K562 (cell line): ENCODE measurements around the gene CNPY2. TPM values are rescaled to one million over a fixed set of nuclear protein-coding genes. Genes with fewer than 3 reads are reported as not detected.

Source experiments
- ATAC-seq: fragments of 200-7000 bp; cut with Tn5 transposase; 3 replicates; pipeline ENCODE4 v1.9.1; 2020; ENCODE audit warnings: moderate library complexity
- BruUV-seq: library from RNA; stranded (reverse); fragments of 400-500 nt; replicated peaks from 2 replicates; lab custom pipeline; 2021; lab: Mats Ljungman, UMichigan
- CTCF ChIA-PET: fragments of 300-600 bp; formaldehyde crosslinking; extraction: SDS; loops from one replicate; lab custom pipeline; 2021; ENCODE audit warnings: low intra/inter-chr PET ratio; lab: Yijun Ruan, JAX
- POLR2A ChIA-PET: fragments of 300-600, 350-650 bp; sonication (Branson Sonifier 250); formaldehyde crosslinking; extraction: SDS; loops from one replicate; lab custom pipeline; 2021; ENCODE audit warnings: antibody characterized with exemption, inconsistent platforms; lab: Yijun Ruan, JAX
- DNase-seq, 4 experiments: peaks; one replicate each; pipeline versions ENCODE4 v3.0.0 to v3.0.0-alpha.2; 2011 to 2018; ENCODE audit warnings: low spot score in 3 of 4, mixed read lengths in 3 of 4; ENCODE audit errors: extremely low read depth in 1 of 4
- FAIRE-seq: peaks from 2 replicates; lab custom pipeline; 2011; peaks lifted over from hg19 to GRCh38; lab: Jason Lieb, UNC
- H2AFZ ChIP-seq: 2 replicates; pipeline ENCODE4 v1.6.0; 2011; ENCODE audit warnings: low read depth, low read length, control low read depth, inconsistent platforms
- H3K27ac ChIP-seq: fragments of 200-600 bp; 3 replicates; pipeline ENCODE4 v1.8.0; 2011; ENCODE audit warnings: low read depth, mild to moderate bottlenecking, control low read depth, inconsistent platforms, low read length, moderate library complexity, mixed read lengths; ENCODE audit errors: extremely low read depth
- H3K27me3 ChIP-seq, 2 experiments: fragments of 300-600 bp in 1 of 2; 2 replicates in 1 of 2; 3 replicates in 1 of 2; pipeline versions ENCODE4 v1.6.0 to v1.8.0; 2011; ENCODE audit warnings: inconsistent platforms in 2 of 2, low read length in 2 of 2, mild to moderate bottlenecking in 1 of 2, mixed read lengths in 1 of 2, moderate library complexity in 1 of 2; ENCODE audit not compliant: control insufficient read depth in 2 of 2, insufficient read depth in 2 of 2
- H3K36me3 ChIP-seq: fragments of 300-600 bp; 3 replicates; pipeline ENCODE4 v1.8.0; 2011; ENCODE audit warnings: mild to moderate bottlenecking, low read length, inconsistent platforms; ENCODE audit not compliant: control insufficient read depth, insufficient read depth
- H3K4me1 ChIP-seq, 2 experiments: fragments of 200-600 bp in 1 of 2; replicated peaks in 1 of 2; 2 replicates in 1 of 2; 3 replicates in 1 of 2; pipeline versions ENCODE4 v1.5.1 to v1.8.0; 2011; ENCODE audit warnings: inconsistent platforms in 2 of 2, low read length in 2 of 2, mild to moderate bottlenecking in 1 of 2, mixed read lengths in 1 of 2, moderate library complexity in 1 of 2; ENCODE audit not compliant: control insufficient read depth in 2 of 2, insufficient read depth in 2 of 2
- H3K4me2 ChIP-seq: 2 replicates; pipeline ENCODE4 v1.6.1; 2011; ENCODE audit warnings: low read length, control low read depth, inconsistent platforms, mixed read lengths; ENCODE audit not compliant: insufficient read depth
- H3K4me3 ChIP-seq: fragments of 200-600 bp; sonication (generic), shearing (Covaris generic); 2 replicates; pipeline ENCODE4 v1.5.1; 2016; ENCODE audit warnings: control low read depth, inconsistent platforms
- H3K79me2 ChIP-seq: fragments of 200-600 bp; 3 replicates; pipeline ENCODE4 v1.8.0; 2011; ENCODE audit warnings: low read length, inconsistent platforms; ENCODE audit not compliant: control insufficient read depth, insufficient read depth
- H3K9ac ChIP-seq, 2 experiments: 2 replicates each; pipeline versions ENCODE4 v1.6.0 to v1.6.1; 2011; ENCODE audit warnings: low read depth in 2 of 2, low read length in 2 of 2, control low read depth in 1 of 2, inconsistent platforms in 1 of 2, mild to moderate bottlenecking in 1 of 2, mixed read lengths in 1 of 2; ENCODE audit not compliant: insufficient read depth in 1 of 2
- H3K9me1 ChIP-seq: one replicate; pipeline ENCODE4 v1.6.0; 2011; ENCODE audit warnings: inconsistent platforms, mild to moderate bottlenecking, low read length, moderate library complexity; ENCODE audit not compliant: control insufficient read depth, insufficient read depth
- H3K9me3 ChIP-seq: replicated peaks from 2 replicates; pipeline ENCODE4 v1.5.1; 2011; ENCODE audit warnings: low read depth, low read length, inconsistent platforms; ENCODE audit not compliant: control insufficient read depth, insufficient read depth
- H4K20me1 ChIP-seq: replicated peaks from 2 replicates; pipeline ENCODE4 v1.6.1; 2011; ENCODE audit warnings: low read length, inconsistent platforms, mixed read lengths; ENCODE audit not compliant: control insufficient read depth, insufficient read depth
- BCOR ChIP-seq: fragments of 450-650 bp; IDR thresholded peaks from 2 replicates; pipeline ENCODE4 v1.6.1; 2016
- BHLHE40 ChIP-seq: IDR thresholded peaks from 2 replicates; pipeline ENCODE4 v1.6.1; 2011; ENCODE audit warnings: low read length, improper control_type of control experiment
- BRF2 ChIP-seq: IDR thresholded peaks from 3 replicates; pipeline ENCODE4 v1.6.1; 2011; ENCODE audit warnings: borderline replicate concordance, mild to moderate bottlenecking; ENCODE audit not compliant: insufficient read length, insufficient read depth
- CAMTA2 ChIP-seq: fragments of 250-450 bp; sonication (Bioruptor Pico); conservative IDR thresholded peaks from 2 replicates; pipeline ENCODE4 v1.5.1; 2022
- CBX8 ChIP-seq: fragments of 200-600 bp; sonication (generic); IDR thresholded peaks from 2 replicates; pipeline ENCODE4 v1.6.1; 2012; ENCODE audit warnings: borderline replicate concordance, mixed run types, low read depth, mild to moderate bottlenecking, moderate library complexity, mixed read lengths, low read length, control low read depth, inconsistent platforms; ENCODE audit not compliant: poor library complexity, severe bottlenecking; ENCODE audit errors: extremely low read depth
- EHMT2 ChIP-seq: fragments of 450-650 bp; IDR thresholded peaks from 2 replicates; pipeline ENCODE4 v1.6.1; 2018; ENCODE audit warnings: antibody characterized with exemption
- FOXJ3 ChIP-seq: sonication (generic); formaldehyde crosslinking; IDR thresholded peaks from 2 replicates; pipeline ENCODE4 v1.4.0; 2020; ENCODE audit warnings: mild to moderate bottlenecking, missing genetic modification reagents
- JUND ChIP-seq, 2 experiments: IDR thresholded peaks; 2 replicates in 1 of 2; 3 replicates in 1 of 2; pipeline ENCODE4 v1.6.1; 2011; ENCODE audit warnings: borderline replicate concordance in 2 of 2, low read depth in 2 of 2, low read length in 2 of 2, improper control_type of control experiment in 1 of 2, missing biosample characterization in 1 of 2, missing genetic modification characterization in 1 of 2, missing genetic modification reagents in 1 of 2
- RBM25 ChIP-seq: fragments of 200-400 bp; formaldehyde crosslinking; IDR thresholded peaks from 2 replicates; pipeline ENCODE4 v1.6.1; 2018; ENCODE audit warnings: low read length, low read depth, moderate library complexity; ENCODE audit not compliant: severe bottlenecking
- TAF7 ChIP-seq: fragments of 450-650 bp; IDR thresholded peaks from 2 replicates; pipeline ENCODE4 v1.6.1; 2016; ENCODE audit warnings: missing genetic modification characterization, missing compliant biosample characterization
- TEAD2 ChIP-seq: fragments of 450-650 bp; IDR thresholded peaks from 2 replicates; pipeline ENCODE4 v1.6.1; 2016; ENCODE audit warnings: missing genetic modification characterization, control low read depth, missing compliant biosample characterization
- USF1 ChIP-seq: sonication (generic); formaldehyde crosslinking; IDR thresholded peaks from 2 replicates; pipeline ENCODE4 v1.9.0; 2022; ENCODE audit warnings: mild to moderate bottlenecking, missing genetic modification reagents
- ZEB2 ChIP-seq: fragments of 450-650 bp; IDR thresholded peaks from 2 replicates; pipeline ENCODE4 v1.6.1; 2016
- ZFP36 ChIP-seq: fragments of 150-350 bp; IDR thresholded peaks from 2 replicates; pipeline ENCODE4 v1.6.1; 2018; ENCODE audit warnings: low read length, low read depth; ENCODE audit not compliant: partially characterized antibody
- ZKSCAN8 ChIP-seq: fragments of 200-800 bp; sonication (Bioruptor generic); IDR thresholded peaks from 2 replicates; pipeline ENCODE4 v1.6.1; 2016; ENCODE audit warnings: missing genetic modification characterization, missing compliant biosample characterization
- ZNF398 ChIP-seq: fragments of 250-450 bp; sonication (Bioruptor Pico); IDR thresholded peaks from 2 replicates; pipeline ENCODE4 v1.8.0; 2021; ENCODE audit warnings: moderate library complexity, mild to moderate bottlenecking, inconsistent platforms
- WGBS: fragments of 100-300 bp; shearing (Covaris generic); methylation state at CpG from one replicate; pipeline ENCODE4 v1.1.6; 2016; ENCODE audit warnings: low coverage, mixed read lengths; ENCODE audit not compliant: insufficient coverage; ENCODE audit errors: missing lambda C conversion rate; 5-methylcytosine and 5-hydroxymethylcytosine counted together
- in situ Hi-C: fragments of 300-500 bp; cut with MboI; formaldehyde crosslinking; loops from 4 replicates; pipeline ENCODE4 v1.15.0; 2018; ENCODE audit warnings: inconsistent platforms, mixed read lengths
- intact Hi-C: fragments of 100-400 bp; cut with micrococcal nuclease; formaldehyde crosslinking; loops from 2 replicates; pipeline ENCODE4 v1.14.2; 2022
- polyA plus RNA-seq, 8 experiments: library from polyadenylated mRNA; depleted of rRNA in 4 of 8; stranded (reverse) in 5 of 8; unstranded in 3 of 8; fragments of >200 nt; fragmentation: Nextera tagmentation in 2 of 8; fragmentation: Illumina TruSeq in 1 of 8; extraction: Ambion mirVana in 2 of 8; extraction: Trizol in 1 of 8; gene quantifications; 2 replicates each; pipeline versions ENCODE4 v1.2.1 to v1.2.3, GENCODE V29; 2011 to 2014; ENCODE audit warnings: inconsistent platforms in 1 of 8, missing spikeins in 1 of 8
- total RNA-seq, 7 experiments: library from RNA; depleted of rRNA in 6 of 7; stranded (reverse); fragments of >200 nt in 6 of 7; fragmentation: Illumina TruSeq in 2 of 7; extraction: Trizol in 2 of 7; gene quantifications; 2 replicates each; pipeline versions ENCODE4 v1.2.1 to v1.2.3, GENCODE V29; 2011 to 2021; ENCODE audit warnings: low replicate concordance in 1 of 7

The CNPY2 gene
- total and polyA plus RNA-seq, 9 of the 15 experiments (the other 6 are each of a cell fraction or from before 2014, with no cell fraction given): 33.8 to 190 (median 138) TPM

GRCh38 chr12:56261503-56262232, 54.1 kb downstream of the CNPY2 start:
- ATAC-seq (no peak), DNase-seq (peak in 1 of 4 experiments; percentile 25), FAIRE-seq (peak; percentile 57)
- Histone ChIP-seq H3K36me3 (peaks cover 5% of the 10 kb centered on the region; the same call in 2 of the 3 replicates), H3K4me2 (no peak overlapping the region), H3K79me2 (peaks cover 14% of the 10 kb centered on the region), H3K9ac (no peak overlapping the region), H4K20me1 (peaks cover 6% of the 10 kb centered on the region), H3K9me3 (no peaks in the 10 kb centered on the region), H3K4me1 (peaks cover 17 to 25% of the 10 kb centered on the region in 2 experiments; a peak in 4 of 5 replicates), H2AFZ (no peak overlapping the region), H3K4me3 (no peak overlapping the region), H3K9me1 (no peaks in the 10 kb centered on the region), H3K27me3 (no peaks in the 10 kb centered on the region), H3K27ac (no peak overlapping the region)
- in situ Hi-C loops (no loop called here), intact Hi-C loops (loop anchor here (2.0 kb wide), 1 partner anchor 69 kb away; no protein-coding TSS in a partner anchor)
- no TSS peak for BruUV-seq
- POLR2A ChIA-PET: interaction anchor here (0.7 to 1.2 kb wide), 2 partner anchors 9 kb away, joined by 3 to 4 read pairs; no protein-coding TSS in a partner anchor
- WGBS: 53% methylated on average over 5 of the region's 5 CpGs
- CTCF ChIA-PET: interaction anchor here (0.9 kb wide), 1 partner anchor 56 kb away, joined by 7 read pairs; no protein-coding TSS in a partner anchor
- no peak for TF ChIP-seq TEAD2
- TF ChIP-seq JUND (IDR thresholded peaks at IDR 0.05; ENCODE audit: borderline replicate concordance, low read depth, low read length): no peak
- 0 out of 3 replicates have a peak, but pooled peaks have one; percentile 14 for TF ChIP-seq JUND (tag; IDR thresholded peaks at IDR 0.05; ENCODE audit: borderline replicate concordance, low read depth, low read length)
- TF ChIP-seq ZFP36: peak; percentile 95
- TF ChIP-seq CBX8: no peak
- no peak for TF ChIP-seq CAMTA2 (CRISPR knock-in tag)
- no peak for TF ChIP-seq TAF7
- no peak for TF ChIP-seq FOXJ3 (CRISPR knock-in tag)
- TF ChIP-seq EHMT2: no peak
- TF ChIP-seq BRF2: no peak
- no peak for TF ChIP-seq ZKSCAN8
- TF ChIP-seq BCOR: peak; percentile 67
- TF ChIP-seq ZNF398 (CRISPR knock-in tag): no peak
- TF ChIP-seq USF1 (CRISPR knock-in tag): 0 out of 2 replicates have a peak, but pooled peaks have one; percentile 26
- TF ChIP-seq BHLHE40: 0 out of 2 replicates have a peak, but pooled peaks have one; percentile 16
- no peak for TF ChIP-seq ZEB2
- TF ChIP-seq RBM25: peak; percentile 37
